NCI-H146 (cell line): ENCODE data around the gene FBXO3.
"Not testable (repeated sequence)": the region's sequence is repeated elsewhere in the genome, so short reads cannot be mapped to it uniquely, and the experiment has no call there.

ENCODE experiments used
- DNase-seq: peaks from one replicate; lab custom pipeline; 2025; lab: John Stamatoyannopoulos, UW

The FBXO3 gene

GRCh38 chr11:33773987-33774735 is at the start of gene FBXO3:
Gene FBXO3, minus strand, starts transcription at chr11:33774520. Its CDS starts 23 bp downstream, at chr11:33774497.
- DNase-seq: peak; percentile 92

DNA sequence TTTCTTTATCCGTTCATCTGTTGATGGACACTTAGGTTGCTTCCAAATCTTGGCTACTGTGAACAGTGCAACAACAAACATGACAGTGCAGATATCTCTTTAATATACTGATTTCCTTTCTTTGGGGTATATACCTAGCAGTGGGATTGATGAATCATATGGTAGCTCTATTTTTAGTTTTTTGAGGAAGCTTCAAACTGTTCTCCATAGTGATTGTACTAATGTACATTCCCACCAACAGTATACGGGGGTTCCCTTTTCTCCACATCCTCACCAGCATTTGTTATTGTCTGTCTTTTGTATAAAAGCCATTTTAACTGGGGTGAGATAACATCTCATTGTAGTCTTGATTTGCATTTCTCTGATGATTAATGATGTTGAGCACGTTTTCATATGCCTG is 48.7 kb upstream of the FBXO3 start:
- DNase-seq: not testable (repeated sequence)

GRCh38 chr11:33819278-33820035 is 45.1 kb upstream of the FBXO3 start:
- DNase-seq: no peak

- peak; percentile 74 for DNase-seq
These were observed 34.0 kb upstream of the FBXO3 start for GRCh38 chr11:33808228-33808828.

- DNase-seq: no peak
These were observed 30.2 kb upstream of the FBXO3 start for GRCh38 chr11:33804471-33804870.

DNA sequence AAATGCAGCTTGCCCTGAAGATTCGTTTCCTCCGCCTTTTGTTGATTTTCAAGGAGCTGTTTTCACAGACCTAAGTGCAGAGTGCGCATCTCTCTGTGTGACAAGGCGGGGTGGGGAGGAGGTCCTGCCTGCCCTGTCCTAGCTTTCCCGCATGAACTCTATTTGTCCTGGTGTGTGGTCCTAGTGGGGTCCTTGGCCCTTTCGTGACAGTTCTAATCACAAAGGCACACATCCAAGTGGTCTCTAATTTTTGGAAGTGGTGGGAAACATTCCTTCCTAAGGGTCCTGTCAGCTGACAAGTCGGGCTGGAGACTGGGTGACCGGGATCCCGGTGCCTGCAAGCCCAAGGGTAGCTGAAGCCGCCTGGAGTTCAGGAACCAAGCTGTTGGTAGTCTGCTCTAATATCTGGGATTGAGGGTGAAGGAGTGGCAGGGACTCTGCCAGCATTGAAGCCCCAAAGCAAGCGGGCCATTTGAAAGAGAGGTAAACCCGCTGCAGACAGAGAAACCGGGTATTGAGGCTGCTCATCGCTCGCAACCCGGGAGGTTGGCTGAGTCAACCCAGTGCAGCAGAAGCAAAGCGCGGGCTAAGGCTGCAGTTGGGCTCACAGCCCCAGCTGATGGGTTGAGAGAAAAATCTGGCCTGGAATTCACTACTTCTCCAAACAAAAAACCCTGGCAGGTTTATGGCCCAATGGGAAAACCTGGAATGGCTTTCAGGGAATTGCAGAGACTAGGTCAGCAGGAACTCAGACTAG is 28.1 kb upstream of the FBXO3 start:
- peak; percentile 29 for DNase-seq

DNA sequence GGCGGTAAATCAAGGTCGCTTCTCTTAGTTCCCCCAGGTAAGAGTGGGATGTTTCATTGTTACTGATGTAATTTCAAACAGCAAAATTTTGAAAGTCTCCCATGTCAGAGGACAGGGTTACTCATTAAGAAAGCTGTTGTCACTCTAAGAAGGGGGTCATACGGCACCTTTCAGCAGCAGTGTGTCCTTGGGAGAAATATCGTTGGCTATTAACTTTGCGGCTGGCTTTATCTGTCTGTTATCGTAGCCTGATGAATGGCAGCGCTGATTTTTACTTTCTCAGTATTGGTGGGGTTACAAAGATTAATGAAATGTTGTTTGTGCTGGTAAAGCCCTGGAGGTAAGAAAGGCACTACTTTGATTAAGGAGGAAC is 27.5 kb upstream of the FBXO3 start:
- no peak for DNase-seq

DNA sequence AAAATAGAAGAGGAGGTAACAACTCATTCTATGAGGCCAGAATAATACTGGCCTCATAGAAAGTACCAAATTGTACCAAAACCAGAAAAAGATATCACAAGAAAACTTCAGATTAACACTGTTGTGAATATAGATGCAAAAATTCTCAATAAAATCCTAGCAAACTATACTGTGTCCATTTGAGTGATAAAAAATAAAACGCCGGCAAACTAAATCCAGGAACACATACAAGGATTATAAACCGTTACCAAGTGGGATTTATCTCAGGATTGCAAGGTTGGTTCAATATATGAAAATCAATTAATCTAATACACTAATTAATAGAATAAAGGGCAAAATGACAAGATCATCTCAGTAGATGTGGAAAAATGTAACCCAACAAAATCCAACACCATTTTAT is 23.6 kb upstream of the FBXO3 start:
- no peak for DNase-seq

DNA sequence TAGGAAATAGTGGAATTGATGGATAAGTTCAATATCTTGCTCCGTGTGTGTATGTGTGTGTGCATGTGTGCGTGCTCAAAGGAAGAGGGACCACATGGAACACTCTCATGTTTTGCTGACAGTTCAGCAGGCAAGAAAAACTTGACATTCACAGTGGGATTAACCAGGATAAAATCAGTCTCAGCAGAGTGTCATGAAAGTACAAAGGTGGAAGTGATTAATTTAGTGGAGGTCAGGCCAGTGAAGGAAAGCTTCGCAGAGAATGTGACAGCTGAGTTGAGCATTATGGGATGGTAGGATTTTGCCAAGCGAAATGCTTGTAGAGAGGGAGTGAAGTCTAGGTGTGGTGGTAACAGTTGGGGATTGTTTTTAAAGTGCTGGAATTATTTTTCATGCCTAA is 15.7 kb upstream of the FBXO3 start:
- DNase-seq: no peak

GRCh38 chr11:33788095-33788494 is 13.8 kb upstream of the FBXO3 start:
- not testable (repeated sequence) for DNase-seq

DNA sequence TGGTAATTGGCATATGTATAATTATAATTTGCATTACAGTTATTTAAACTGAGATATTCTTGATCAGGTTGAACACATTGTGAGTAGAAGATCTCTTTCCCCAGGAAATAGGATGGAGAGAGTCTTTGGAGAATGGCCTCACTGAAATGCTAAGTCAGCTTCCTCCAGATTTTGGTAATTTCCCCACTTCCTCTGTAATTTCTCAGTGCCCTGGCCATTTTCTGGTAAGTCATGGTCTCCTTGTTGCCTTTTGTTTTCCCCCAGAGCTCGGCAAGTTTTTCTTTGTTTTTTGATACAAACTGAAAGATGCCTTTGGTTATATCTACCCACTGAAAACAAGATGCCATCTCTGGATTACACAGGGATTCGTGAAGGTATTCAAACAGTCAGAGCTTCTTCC is 12.8 kb upstream of the FBXO3 start:
- DNase-seq: no peak

- no peak for DNase-seq
These were observed 11.3 kb upstream of the FBXO3 start for GRCh38 chr11:33785609-33786008.

DNA sequence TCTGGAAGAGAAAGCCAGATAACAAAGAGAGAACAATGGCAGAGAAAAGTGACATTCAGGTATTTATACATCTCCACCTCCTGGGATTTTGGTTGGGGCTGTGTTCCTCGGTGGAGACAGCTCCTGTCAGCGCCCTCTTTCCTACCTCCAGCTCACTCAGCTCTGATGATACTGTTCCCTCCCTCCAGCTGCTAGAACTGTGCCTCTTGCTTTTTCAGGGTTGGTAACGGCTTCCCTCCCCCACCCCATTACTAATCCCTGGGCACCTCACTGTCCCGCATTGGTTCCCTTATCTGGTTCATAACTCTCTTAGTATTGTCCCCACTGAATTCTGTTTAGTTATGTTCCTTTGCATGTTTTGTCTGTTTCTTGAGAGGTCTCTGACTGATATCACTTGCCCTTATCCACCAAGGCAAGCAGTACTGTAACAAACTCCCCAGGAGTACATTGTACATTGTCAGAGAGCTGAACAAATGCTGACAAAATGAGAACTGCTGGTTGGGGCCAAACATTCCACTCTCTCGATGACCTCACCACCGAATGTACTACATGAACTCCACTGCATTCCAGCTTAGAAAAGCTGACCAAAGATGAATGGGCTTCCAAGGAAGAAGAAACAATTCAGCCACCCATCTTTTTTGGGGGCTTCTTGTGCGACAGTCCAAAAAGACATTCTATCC is 5.7 kb upstream of the FBXO3 start:
- no peak for DNase-seq

- DNase-seq: no peak
These were observed 4.4 kb upstream of the FBXO3 start for GRCh38 chr11:33778675-33779074.

DNA sequence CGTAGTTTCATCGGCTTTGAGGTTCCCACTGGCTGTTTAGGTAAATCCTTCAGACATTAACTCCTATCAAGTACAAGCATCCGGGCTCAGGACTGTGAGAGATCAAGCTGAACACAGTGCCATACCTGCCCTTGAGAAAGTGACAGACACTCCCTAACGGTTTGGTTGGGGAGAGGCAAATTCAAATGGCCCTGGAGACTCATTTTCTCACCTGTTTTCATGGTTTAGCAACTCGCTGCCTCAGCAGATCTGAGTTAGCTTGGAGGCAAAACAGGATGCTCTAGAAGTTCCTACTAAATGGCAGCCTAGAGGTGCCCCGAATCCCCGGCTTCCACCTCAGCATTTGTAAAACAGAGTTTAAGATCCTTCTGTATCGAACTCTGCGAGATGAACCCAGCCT is 3.6 kb upstream of the FBXO3 start:
- DNase-seq: no peak

- DNase-seq: no peak
These were observed 1.6 kb upstream of the FBXO3 start for GRCh38 chr11:33775832-33776470.

- DNase-seq: no peak
These were observed 1.1 kb upstream of the FBXO3 start for GRCh38 chr11:33775467-33775807.

- no peak for DNase-seq
These were observed 581 bp upstream of the FBXO3 start for GRCh38 chr11:33774736-33775466.

- DNase-seq: peak; percentile 20
These were observed 825 bp downstream of the FBXO3 start for GRCh38 chr11:33773404-33773986.

DNA sequence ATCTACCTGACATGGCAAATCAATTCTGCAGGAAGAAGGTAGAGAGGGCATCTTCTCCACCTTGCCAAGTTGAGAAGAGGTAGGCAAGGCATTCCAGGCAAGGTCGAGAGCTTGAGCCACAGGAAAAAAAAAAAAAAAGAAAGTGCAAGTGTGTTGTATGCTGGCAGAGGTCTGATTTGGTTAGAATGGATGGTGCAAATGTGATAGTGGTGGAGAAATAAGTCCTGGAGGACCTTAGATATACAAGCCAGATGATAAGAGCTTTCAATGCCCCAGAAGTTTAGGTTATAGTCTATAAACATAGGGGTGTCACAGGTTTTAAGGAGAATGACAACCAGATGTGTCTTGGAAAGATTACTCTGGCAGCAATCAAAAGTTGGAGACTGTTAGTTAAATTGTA is 1.4 kb downstream of the FBXO3 start:
- DNase-seq: no peak
